G401.6 (cell line): Measurements from ENCODE around the gene EFCAB14.
"Not testable (repeated sequence)": the region's sequence is repeated elsewhere in the genome, so short reads cannot be mapped to it uniquely, and the experiment has no call there.

Experiments used
- FAIRE-seq: peaks from 2 replicates; lab custom pipeline; 2012; peaks lifted over from hg19 to GRCh38; lab: Jason Lieb, UNC

Gene EFCAB14

GRCh38 chr1:46653405-46653958 lies 65.4 kb downstream of the EFCAB14 start:
- no peak for FAIRE-seq

- FAIRE-seq, result no peak
Observed at GRCh38 chr1:46652321-46653100, 66.4 kb downstream of the EFCAB14 start.

- FAIRE-seq, result not testable (repeated sequence)
Observed at GRCh38 chr1:46651152-46651551, 67.8 kb downstream of the EFCAB14 start.

- no peak for FAIRE-seq
Observed at GRCh38 chr1:46650491-46650890, 68.4 kb downstream of the EFCAB14 start.

- FAIRE-seq, result no peak
Observed at GRCh38 chr1:46649764-46650163, 69.2 kb downstream of the EFCAB14 start.

- no peak for FAIRE-seq
Observed at GRCh38 chr1:46647611-46648010, 71.3 kb downstream of the EFCAB14 start.

GRCh38 chr1:46646844-46647243 lies 72.1 kb downstream of the EFCAB14 start:
- no peak for FAIRE-seq

- no peak for FAIRE-seq
Observed at GRCh38 chr1:46646331-46646730, 72.6 kb downstream of the EFCAB14 start.

GRCh38 chr1:46645815-46646214 lies 73.1 kb downstream of the EFCAB14 start:
- no peak for FAIRE-seq

GRCh38 chr1:46643368-46643775 lies 75.5 kb downstream of the EFCAB14 start:
- FAIRE-seq, result no peak

- no peak for FAIRE-seq
Observed at GRCh38 chr1:46642115-46642680, 76.7 kb downstream of the EFCAB14 start.

- no peak for FAIRE-seq
Observed at GRCh38 chr1:46639547-46639946, 79.4 kb downstream of the EFCAB14 start.

- FAIRE-seq, result no peak
Observed at GRCh38 chr1:46638921-46639320, 80.0 kb downstream of the EFCAB14 start.

- FAIRE-seq, result no peak
Observed at GRCh38 chr1:46637444-46638083, 81.3 kb downstream of the EFCAB14 start.

- no peak for FAIRE-seq
Observed at GRCh38 chr1:46635205-46635604, 83.7 kb downstream of the EFCAB14 start.

- no peak for FAIRE-seq
Observed at GRCh38 chr1:46630719-46631118, 88.2 kb downstream of the EFCAB14 start.
